GM12864 (cell line): ENCODE results near the gene EDC3.
"Not testable (repeated sequence)": the region's sequence is repeated elsewhere in the genome, so short reads cannot be mapped to it uniquely, and the experiment has no call there.

ENCODE experiments used
- DNase-seq: peaks from one replicate; pipeline ENCODE4 v3.0.0-alpha.2; 2011; ENCODE audit warnings: low read depth
- H3K4me3 ChIP-seq: 2 replicates; pipeline ENCODE4 v1.5.1; 2011; ENCODE audit warnings: mild to moderate bottlenecking, low read depth, low read length, control low read depth
- CTCF ChIP-seq: IDR thresholded peaks from 2 replicates; pipeline ENCODE4 v1.5.1; 2011; ENCODE audit warnings: low read depth, mild to moderate bottlenecking, moderate library complexity, low read length, control low read depth, inconsistent platforms; ENCODE audit errors: missing control alignments

EDC3 gene

GRCh38 chr15:74695597-74696397, at the start of gene EDC3:
EDC3 (minus strand) TSS chr15:74696024; CDS start chr15:74675124, 20,900 bp downstream.
- H3K4me3 ChIP-seq = peak within 1 kb of the TSS; percentile 80
- no peak for TF ChIP-seq CTCF
- peak; percentile 37 for DNase-seq

GRCh38 chr15:74742422-74742821, 46.6 kb upstream of the EDC3 start:
- H3K4me3 ChIP-seq = no peak overlapping the region
- no peak for DNase-seq
- TF ChIP-seq CTCF = no peak

GRCh38 chr15:74738239-74738638, 42.4 kb upstream of the EDC3 start:
- not testable (repeated sequence) for DNase-seq

GRCh38 chr15:74735305-74735704, 39.5 kb upstream of the EDC3 start:
- DNase-seq = no peak
- no peak for TF ChIP-seq CTCF
- H3K4me3 ChIP-seq = no peak overlapping the region

More at GRCh38 chr15:74738239-74738638, 42.4 kb upstream of the EDC3 start:
- H3K4me3 ChIP-seq = not testable (repeated sequence)

- H3K4me3 ChIP-seq = no peak overlapping the region
- no peak for DNase-seq
- no peak for TF ChIP-seq CTCF
Measured at GRCh38 chr15:74733269-74733668, 37.4 kb upstream of the EDC3 start.

GRCh38 chr15:74732846-74733245, 37.0 kb upstream of the EDC3 start:
- DNase-seq = no peak
- no peak for TF ChIP-seq CTCF
- no peak overlapping the region for H3K4me3 ChIP-seq

GRCh38 chr15:74730619-74731316, 34.9 kb upstream of the EDC3 start:
- no peak for TF ChIP-seq CTCF
- no peak overlapping the region for H3K4me3 ChIP-seq
- DNase-seq = no peak

- DNase-seq, H3K4me3 ChIP-seq: not testable (repeated sequence)
Measured at GRCh38 chr15:74729372-74729771, 33.5 kb upstream of the EDC3 start.

GRCh38 chr15:74728699-74729098, 32.9 kb upstream of the EDC3 start:
- DNase-seq, H3K4me3 ChIP-seq: not testable (repeated sequence)
